Measurements from ENCODE around the gene NSG1. TPM values are rescaled to one million over a fixed set of nuclear protein-coding genes. Genes with fewer than 3 reads are reported as not detected.

Gene NSG1
- total and polyA plus RNA-seq, 5 experiments from 2014 or later, result 28.1 to 68.0 (median 66.1) TPM

- Mint-ChIP-seq H3K4me3 (no peak overlapping the region), H3K27ac (no peak overlapping the region), H3K36me3 (no peaks in the 10 kb centered on the region), H3K4me1 (peaks cover 0 to 3% (median 0%) of the 10 kb centered on the region in 4 donors), H3K27me3 (peaks cover 0 to 15% (median 1%) of the 10 kb centered on the region in 5 donors), H3K9me3 (peaks cover 0 to 10% (median 0%) of the 10 kb centered on the region in 9 donors)
- POLR2A ChIA-PET, result interaction anchor here (1.4 kb wide), 1 partner anchor 10 kb away, joined by 4 read pairs; the partner anchor contains the start of gene NSG1
- DNase-seq (no peak), ATAC-seq (no peak)
Observed at GRCh38 chr4:4377191-4377590, 9.7 kb upstream of the NSG1 start.

GRCh38 chr4:4377732-4378460 is 9.0 kb upstream of the NSG1 start:
- DNase-seq (no peak), ATAC-seq (no peak)
- H3K27me3 Mint-ChIP-seq, result peaks cover 0 to 22% (median 1%) of the 10 kb centered on the region in 5 donors
- peaks cover 0 to 10% (median 0%) of the 10 kb centered on the region in 9 donors for H3K9me3 Mint-ChIP-seq
- H3K36me3 Mint-ChIP-seq, result no peaks in the 10 kb centered on the region
- no peak overlapping the region for H3K4me3 Mint-ChIP-seq
- H3K27ac Mint-ChIP-seq, result no peak overlapping the region
- H3K4me1 Mint-ChIP-seq, result peaks cover 0 to 3% (median 0%) of the 10 kb centered on the region in 4 donors
- POLR2A ChIA-PET, result no interaction called here

GRCh38 chr4:4379540-4380087 is 7.3 kb upstream of the NSG1 start:
- peak overlapping the region in 1 of 10 donors; percentile 46 for H3K4me3 Mint-ChIP-seq
- peaks cover 0 to 7% (median 0%) of the 10 kb centered on the region in 9 donors for H3K9me3 Mint-ChIP-seq
- peaks cover 0 to 38% (median 1%) of the 10 kb centered on the region in 5 donors for H3K27me3 Mint-ChIP-seq
- ATAC-seq, result no peak
- H3K36me3 Mint-ChIP-seq, result no peaks in the 10 kb centered on the region
- POLR2A ChIA-PET, result interaction anchor here (1.2 kb wide), 1 partner anchor 31 kb away, joined by 3 read pairs; no protein-coding TSS in a partner anchor
- no peak overlapping the region for H3K27ac Mint-ChIP-seq
- DNase-seq, result no peak
- H3K4me1 Mint-ChIP-seq, result peaks cover 0 to 3% (median 2%) of the 10 kb centered on the region in 4 donors

GRCh38 chr4:4383085-4383484 is 3.8 kb upstream of the NSG1 start:
- Mint-ChIP-seq H3K36me3 (no peaks in the 10 kb centered on the region), H3K27ac (no peak overlapping the region), H3K4me1 (peaks cover 9 to 16% (median 13%) of the 10 kb centered on the region in 4 donors), H3K27me3 (peaks cover 0 to 45% (median 0%) of the 10 kb centered on the region in 5 donors), H3K9me3 (peaks cover 0 to 2% (median 0%) of the 10 kb centered on the region in 9 donors), H3K4me3 (no peak overlapping the region)
- POLR2A ChIA-PET, result interaction anchor here (0.7 to 0.8 kb wide), 2 partner anchors 34 to 44 kb away, joined by 3 read pairs; no protein-coding TSS in a partner anchor
- DNase-seq, result no peak
- ATAC-seq, result no peak

- no peak for ATAC-seq
- no peaks in the 10 kb centered on the region for H3K36me3 Mint-ChIP-seq
- POLR2A ChIA-PET, result interaction anchor here (0.8 to 3.1 kb wide), 2 partner anchors 32 to 36 kb away, joined by 3 to 31 read pairs; no protein-coding TSS in a partner anchor
- DNase-seq, result peak in 1 of 10 donors; percentile 19
- H3K27ac Mint-ChIP-seq, result peak overlapping the region in 4 of 10 donors; percentile 5 to 74 (median 56)
- H3K4me3 Mint-ChIP-seq, result peak overlapping the region; percentile 57 to 87 (median 75)
- peaks cover 13 to 29% (median 20%) of the 10 kb centered on the region in 4 donors for H3K4me1 Mint-ChIP-seq
- H3K27me3 Mint-ChIP-seq, result peaks cover 0 to 37% (median 0%) of the 10 kb centered on the region in 5 donors
- H3K9me3 Mint-ChIP-seq, result peaks cover 0 to 2% (median 0%) of the 10 kb centered on the region in 9 donors
Observed at GRCh38 chr4:4384837-4385236, 2.1 kb upstream of the NSG1 start.

GRCh38 chr4:4385729-4386295 is 1.1 kb upstream of the NSG1 start:
- DNase-seq (no peak), ATAC-seq (peak in 1 of 2 donors; percentile 1)
- Mint-ChIP-seq H3K27me3 (peaks cover 0 to 35% (median 0%) of the 10 kb centered on the region in 5 donors), H3K27ac (peak overlapping the region in 7 of 10 donors; percentile 53 to 92 (median 87)), H3K36me3 (peaks cover 0 to 2% (median 0%) of the 10 kb centered on the region in 3 donors), H3K4me3 (peak overlapping the region; percentile 87 to 97 (median 90)), H3K9me3 (peaks cover 0 to 2% (median 0%) of the 10 kb centered on the region in 9 donors), H3K4me1 (peaks cover 13 to 30% (median 20%) of the 10 kb centered on the region in 4 donors)
- POLR2A ChIA-PET, result interaction anchor here (0.6 to 3.1 kb wide), 5 partner anchors 37 to 138 kb away, joined by 3 to 31 read pairs (median 3); partner anchors contain the start of gene TMEM128

GRCh38 chr4:4386296-4386735 is 586 bp upstream of the NSG1 start:
- DNase-seq (peak; percentile 10 to 78 (median 45)), ATAC-seq (peak; percentile 67 to 71)
- Mint-ChIP-seq H3K36me3 (peaks cover 0 to 5% (median 0%) of the 10 kb centered on the region in 3 donors), H3K4me1 (peaks cover 13 to 32% (median 20%) of the 10 kb centered on the region in 4 donors), H3K27ac (peak overlapping the region; percentile 3 to 92 (median 81)), H3K27me3 (peaks cover 0 to 35% (median 0%) of the 10 kb centered on the region in 5 donors), H3K4me3 (peak overlapping the region; percentile 87 to 97 (median 90)), H3K9me3 (peaks cover 0 to 2% (median 0%) of the 10 kb centered on the region in 9 donors)
- POLR2A ChIA-PET, result interaction anchor here (1.0 to 3.1 kb wide), 10 partner anchors 10 to 155 kb away, joined by 3 to 31 read pairs (median 4); partner anchors contain the start of gene TMEM128

GRCh38 chr4:4387531-4388310 is 819 bp downstream of the NSG1 start:
- peak overlapping the region; percentile 76 to 92 (median 86) for H3K4me3 Mint-ChIP-seq
- peak; percentile 37 to 52 for ATAC-seq
- peaks cover 0 to 25% (median 0%) of the 10 kb centered on the region in 5 donors for H3K27me3 Mint-ChIP-seq
- POLR2A ChIA-PET, result interaction anchor here (0.6 to 3.1 kb wide), 16 partner anchors 11 to 157 kb away, joined by 3 to 31 read pairs (median 4); partner anchors contain the start of genes STX18 and TMEM128
- peaks cover 0 to 2% (median 0%) of the 10 kb centered on the region in 9 donors for H3K9me3 Mint-ChIP-seq
- H3K27ac Mint-ChIP-seq, result peak overlapping the region; percentile 4 to 86 (median 63)
- peaks cover 0 to 18% (median 1%) of the 10 kb centered on the region in 3 donors for H3K36me3 Mint-ChIP-seq
- H3K4me1 Mint-ChIP-seq, result peaks cover 13 to 38% (median 21%) of the 10 kb centered on the region in 4 donors
- peak; percentile 15 to 84 (median 62) for DNase-seq

- H3K36me3 Mint-ChIP-seq, result peaks cover 0 to 24% (median 1%) of the 10 kb centered on the region in 3 donors
- peak overlapping the region; percentile 76 to 92 (median 86) for H3K4me3 Mint-ChIP-seq
- peaks cover 0 to 20% (median 0%) of the 10 kb centered on the region in 5 donors for H3K27me3 Mint-ChIP-seq
- ATAC-seq, result peak in 1 of 2 donors; percentile 12
- H3K4me1 Mint-ChIP-seq, result peaks cover 13 to 43% (median 21%) of the 10 kb centered on the region in 4 donors
- peak in 2 of 10 donors; percentile 17 to 21 for DNase-seq
- peak overlapping the region; percentile 4 to 86 (median 54) for H3K27ac Mint-ChIP-seq
- POLR2A ChIA-PET, result interaction anchor here (1.9 kb wide), 2 partner anchors 140 to 154 kb away, joined by 5 to 8 read pairs; partner anchors contain the start of genes STX18 and TMEM128
- peaks cover 0 to 2% (median 0%) of the 10 kb centered on the region in 9 donors for H3K9me3 Mint-ChIP-seq
Observed at GRCh38 chr4:4388311-4388790, 1.4 kb downstream of the NSG1 start.

GRCh38 chr4:4388836-4389575 is 2.1 kb downstream of the NSG1 start:
- Mint-ChIP-seq H3K4me1 (peaks cover 18 to 48% (median 25%) of the 10 kb centered on the region in 4 donors), H3K9me3 (peaks cover 0 to 2% (median 0%) of the 10 kb centered on the region in 9 donors), H3K27me3 (peaks cover 0 to 20% (median 0%) of the 10 kb centered on the region in 5 donors), H3K4me3 (peak overlapping the region in 8 of 10 donors; percentile 24 to 92 (median 86)), H3K27ac (peak overlapping the region in 8 of 10 donors; percentile 43 to 85 (median 68)), H3K36me3 (peaks cover 0 to 31% (median 6%) of the 10 kb centered on the region in 3 donors)
- POLR2A ChIA-PET, result interaction anchor here (1.9 kb wide), 1 partner anchor 154 kb away, joined by 5 read pairs; the partner anchor contains the start of gene STX18
- ATAC-seq (no peak), DNase-seq (peak in 1 of 10 donors; percentile 27)

Measured in naive thymus-derived CD8-positive, alpha-beta T cell (primary cell).